Gastroesophageal sphincter (tissue), 4 donors: Measurements from ENCODE around the gene PRX. TPM values are rescaled to one million over a fixed set of nuclear protein-coding genes. Genes with fewer than 3 reads are reported as not detected.
"Not testable (repeated sequence)": the region's sequence is repeated elsewhere in the genome, so short reads cannot be mapped to it uniquely, and the experiment has no call there.

ENCODE experiments used
- ATAC-seq: fragments of 150-250 bp; one replicate; pipeline ENCODE4 v1.9.1; 2016; ENCODE audit warnings: mild to moderate bottlenecking, moderate library complexity
- H3K27ac ChIP-seq, 4 donors: fragments of 200-600 bp; sonication (generic) in 3 of 4; 1 replicate in 3 of 4; 2 replicates in 1 of 4; pipeline ENCODE4 v1.5.1; 2016 to 2019
- H3K27me3 ChIP-seq: fragments of 200-600 bp; sonication (generic); one replicate; pipeline ENCODE4 v1.5.1; 2019
- H3K36me3 ChIP-seq, 2 donors: fragments of 200-600 bp; sonication (generic); one replicate each; pipeline ENCODE4 v1.5.1; 2019; ENCODE audit warnings: control low read depth in 1 of 2
- H3K4me1 ChIP-seq, 3 donors: fragments of 200-600 bp; sonication (generic); 1 replicate in 2 of 3; 2 replicates in 1 of 3; pipeline ENCODE4 v1.5.1; 2016 to 2019; ENCODE audit warnings: control low read depth in 2 of 3
- H3K4me3 ChIP-seq, 2 donors: fragments of 200-600 bp; sonication (generic); one replicate each; pipeline ENCODE4 v1.5.1; 2019; ENCODE audit warnings: mild to moderate bottlenecking in 1 of 2, moderate library complexity in 1 of 2
- H3K9me3 ChIP-seq, 3 donors: fragments of 200-600 bp; sonication (generic); one replicate each; pipeline ENCODE4 v1.5.1; 2017 to 2019; ENCODE audit warnings: control low read depth in 2 of 3
- EP300 ChIP-seq: sonication (generic); formaldehyde crosslinking; IDR thresholded peaks from one replicate; pipeline ENCODE4 v1.6.1; 2017; ENCODE audit warnings: antibody characterized with exemption, mild to moderate bottlenecking
- POLR2A ChIP-seq, 2 donors: fragments of 450-650 bp; IDR thresholded peaks; one replicate each; pipeline ENCODE4 v1.6.1; 2017; ENCODE audit warnings: antibody characterized with exemption in 2 of 2, mild to moderate bottlenecking in 2 of 2, moderate library complexity in 1 of 2
- POLR2AphosphoS5 ChIP-seq: sonication (generic); formaldehyde crosslinking; IDR thresholded peaks from one replicate; pipeline ENCODE4 v1.6.1; 2017; ENCODE audit warnings: antibody characterized with exemption
- WGBS, 2 donors: methylation state at CpG; one replicate each; pipeline ENCODE4 v1.1.5; 2018; ENCODE audit warnings: low coverage in 1 of 2; 5-methylcytosine and 5-hydroxymethylcytosine counted together
- total RNA-seq, 4 donors: library from RNA; depleted of rRNA; stranded (reverse); fragments of >200 nt; gene quantifications; one replicate each; pipeline ENCODE4 v1.1.0, GENCODE V29; 2016
- TF ChIP-seq, protein P1 (sequence below), 4 experiments: fragments of 200-600 bp in 2 of 4; fragments of 450-650 bp in 2 of 4; sonication (generic) in 1 of 4; IDR thresholded peaks; one replicate each; pipeline ENCODE4 v1.5.1; 2017 to 2019; ENCODE audit warnings: antibody characterized with exemption in 4 of 4, mild to moderate bottlenecking in 2 of 4, moderate library complexity in 2 of 4

Gene PRX
- total RNA-seq, 4 donors from 2014 or later: 4.5 to 12.7 (median 6.7) TPM

DNA sequence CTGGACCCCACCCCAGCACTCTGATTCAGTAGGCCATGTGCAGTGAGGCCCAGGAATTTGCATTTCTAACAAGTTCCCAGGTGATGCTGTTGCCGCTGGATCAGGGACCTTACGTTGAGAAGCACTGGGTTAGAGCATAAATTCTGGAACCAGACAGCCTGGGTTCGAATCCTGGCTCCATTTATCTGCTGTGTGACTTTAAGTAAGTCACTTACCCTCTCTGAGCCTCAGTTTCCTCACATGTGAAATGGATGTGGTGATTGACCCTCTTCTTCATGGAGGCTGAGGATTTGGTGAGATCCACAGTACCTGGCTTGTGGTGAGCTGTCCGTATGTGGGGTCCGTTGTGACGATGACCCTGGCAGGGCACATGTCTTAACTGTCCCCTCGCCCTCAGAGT, 39.1 kb downstream of the PRX start:
- H3K9me3 ChIP-seq: no peaks in the 10 kb centered on the region
- no peaks in the 10 kb centered on the region for H3K4me1 ChIP-seq
- TF ChIP-seq EP300: no peak
- TF ChIP-seq, protein P1, sequence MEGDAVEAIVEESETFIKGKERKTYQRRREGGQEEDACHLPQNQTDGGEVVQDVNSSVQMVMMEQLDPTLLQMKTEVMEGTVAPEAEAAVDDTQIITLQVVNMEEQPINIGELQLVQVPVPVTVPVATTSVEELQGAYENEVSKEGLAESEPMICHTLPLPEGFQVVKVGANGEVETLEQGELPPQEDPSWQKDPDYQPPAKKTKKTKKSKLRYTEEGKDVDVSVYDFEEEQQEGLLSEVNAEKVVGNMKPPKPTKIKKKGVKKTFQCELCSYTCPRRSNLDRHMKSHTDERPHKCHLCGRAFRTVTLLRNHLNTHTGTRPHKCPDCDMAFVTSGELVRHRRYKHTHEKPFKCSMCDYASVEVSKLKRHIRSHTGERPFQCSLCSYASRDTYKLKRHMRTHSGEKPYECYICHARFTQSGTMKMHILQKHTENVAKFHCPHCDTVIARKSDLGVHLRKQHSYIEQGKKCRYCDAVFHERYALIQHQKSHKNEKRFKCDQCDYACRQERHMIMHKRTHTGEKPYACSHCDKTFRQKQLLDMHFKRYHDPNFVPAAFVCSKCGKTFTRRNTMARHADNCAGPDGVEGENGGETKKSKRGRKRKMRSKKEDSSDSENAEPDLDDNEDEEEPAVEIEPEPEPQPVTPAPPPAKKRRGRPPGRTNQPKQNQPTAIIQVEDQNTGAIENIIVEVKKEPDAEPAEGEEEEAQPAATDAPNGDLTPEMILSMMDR (IDR thresholded peaks at IDR 0.05): no peak
- TF ChIP-seq POLR2AphosphoS5: no peak
- TF ChIP-seq POLR2A (IDR thresholded peaks at IDR 0.05): no peak
- ATAC-seq: no peak
- peaks cover 0 to 98% of the 10 kb centered on the region in 2 donors for H3K36me3 ChIP-seq
- no peak overlapping the region for H3K27ac ChIP-seq
- H3K27me3 ChIP-seq: no peaks in the 10 kb centered on the region
- H3K4me3 ChIP-seq: no peak overlapping the region
- WGBS, 2 donors: 94% methylated on average over 2 of the region's 7 CpGs; no CpG with 5 or more reads in 1 of the 2 donors

DNA sequence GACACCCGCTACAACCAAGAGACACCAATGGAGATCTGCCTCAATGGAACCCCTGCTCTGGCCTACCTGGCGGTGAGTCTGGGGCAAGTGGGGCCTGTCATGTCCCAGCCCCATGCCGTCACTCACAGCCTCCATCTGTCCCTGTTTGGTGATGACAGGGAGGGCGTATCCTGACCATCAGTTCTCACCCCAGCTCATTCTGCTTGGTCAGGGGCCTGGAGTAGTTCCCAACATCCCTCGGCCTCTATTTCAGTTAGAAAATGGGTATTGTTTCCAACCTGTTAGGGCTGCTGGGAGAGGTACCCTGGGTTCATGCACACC, 41.4 kb downstream of the PRX start:
- no peak overlapping the region for H3K4me3 ChIP-seq
- no peak for ATAC-seq
- peaks cover 0 to 5% (median 0%) of the 10 kb centered on the region in 3 donors for H3K4me1 ChIP-seq
- no peak overlapping the region for H3K27ac ChIP-seq
- peaks cover 0 to 99% of the 10 kb centered on the region in 2 donors for H3K36me3 ChIP-seq
- no peaks in the 10 kb centered on the region for H3K27me3 ChIP-seq
- TF ChIP-seq, protein P1 (IDR thresholded peaks at IDR 0.05): no peak
- TF ChIP-seq POLR2A (IDR thresholded peaks at IDR 0.05): no peak
- TF ChIP-seq POLR2AphosphoS5: no peak
- TF ChIP-seq EP300: no peak
- no peaks in the 10 kb centered on the region for H3K9me3 ChIP-seq
- 91% methylated on average over 3 of the region's 5 CpGs; no CpG with 5 or more reads in 1 of the 2 donors for WGBS, 2 donors

DNA sequence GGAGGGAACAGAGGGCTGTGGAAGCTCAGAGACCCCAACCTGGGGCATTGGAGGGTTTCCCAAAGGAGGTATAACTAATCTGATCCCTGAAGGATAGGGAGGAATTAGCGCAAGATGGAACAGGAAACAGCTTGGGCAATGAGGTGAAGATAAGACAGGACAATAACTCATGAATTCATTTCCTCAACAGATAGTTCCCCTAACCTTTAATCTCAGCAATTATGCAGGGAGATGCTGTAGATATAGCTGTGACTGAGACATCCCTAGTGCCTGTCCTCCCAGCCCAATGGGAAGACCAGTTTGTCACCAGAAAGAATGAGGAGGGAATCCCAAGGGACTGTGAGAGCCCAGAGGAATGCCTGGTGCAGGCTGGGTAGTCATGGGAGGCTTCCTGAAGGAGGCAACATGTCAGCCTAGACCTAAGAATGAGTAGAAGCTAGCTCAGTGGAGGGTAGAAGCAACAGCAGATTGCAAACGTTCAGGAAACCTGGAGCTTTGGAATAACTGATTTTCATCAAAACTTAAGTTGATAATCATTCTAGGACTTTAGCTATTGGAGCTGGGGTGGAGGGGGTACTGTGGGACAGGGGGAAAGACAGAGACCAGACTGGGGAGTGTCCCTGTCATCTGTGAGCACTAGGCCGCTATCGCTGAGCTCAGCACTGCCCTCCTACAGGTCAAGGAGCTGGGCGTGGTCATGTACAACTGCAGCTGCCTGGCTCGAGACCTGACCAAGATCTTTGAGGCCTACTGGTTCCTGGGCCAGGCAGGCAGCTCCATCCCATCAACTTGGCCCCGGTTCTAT, 42.0 kb downstream of the PRX start:
- no peaks in the 10 kb centered on the region for H3K9me3 ChIP-seq
- 70 to 83% methylated on average over 2 to 3 of the region's 7 CpGs for WGBS, 2 donors
- no peaks in the 10 kb centered on the region for H3K27me3 ChIP-seq
- TF ChIP-seq, protein P1 (IDR thresholded peaks at IDR 0.05): no peak
- TF ChIP-seq EP300 (no peak), POLR2AphosphoS5 (no peak), POLR2A (IDR thresholded peaks at IDR 0.05) (no peak)
- no peak overlapping the region for H3K4me3 ChIP-seq
- H3K36me3 ChIP-seq: peaks cover 0 to 99% of the 10 kb centered on the region in 2 donors
- ATAC-seq: no peak
- peaks cover 0 to 11% (median 0%) of the 10 kb centered on the region in 3 donors for H3K4me1 ChIP-seq
- no peak overlapping the region for H3K27ac ChIP-seq

DNA sequence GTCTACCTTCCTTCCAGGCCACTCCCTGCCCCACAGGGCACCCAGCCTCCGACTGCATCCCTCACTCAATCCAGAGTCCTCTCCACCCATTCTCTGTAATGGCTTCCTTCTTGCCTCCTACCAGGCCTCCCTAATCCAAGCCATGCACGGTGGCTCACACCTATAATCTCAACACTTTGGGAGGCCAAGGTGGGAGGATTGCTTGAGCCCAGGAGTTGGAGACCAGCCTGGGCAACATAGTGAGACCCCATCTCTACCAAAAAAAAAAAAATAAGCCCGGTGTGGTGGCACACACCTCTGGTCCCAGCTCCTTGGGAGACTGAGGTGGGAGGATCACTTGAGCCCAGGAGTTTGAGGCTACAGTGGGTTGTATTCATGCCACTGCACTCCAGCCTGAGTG, 42.9 kb downstream of the PRX start:
- not testable (repeated sequence) for H3K27me3 ChIP-seq, H3K27ac ChIP-seq, ATAC-seq, H3K4me3 ChIP-seq, H3K9me3 ChIP-seq
- Histone ChIP-seq H3K36me3 (peaks cover 0 to 89% of the 10 kb centered on the region in 2 donors), H3K4me1 (peaks cover 0 to 20% (median 4%) of the 10 kb centered on the region in 3 donors)
- WGBS, 2 donors: no CpG with 5 or more reads among the region's 3 CpGs

DNA sequence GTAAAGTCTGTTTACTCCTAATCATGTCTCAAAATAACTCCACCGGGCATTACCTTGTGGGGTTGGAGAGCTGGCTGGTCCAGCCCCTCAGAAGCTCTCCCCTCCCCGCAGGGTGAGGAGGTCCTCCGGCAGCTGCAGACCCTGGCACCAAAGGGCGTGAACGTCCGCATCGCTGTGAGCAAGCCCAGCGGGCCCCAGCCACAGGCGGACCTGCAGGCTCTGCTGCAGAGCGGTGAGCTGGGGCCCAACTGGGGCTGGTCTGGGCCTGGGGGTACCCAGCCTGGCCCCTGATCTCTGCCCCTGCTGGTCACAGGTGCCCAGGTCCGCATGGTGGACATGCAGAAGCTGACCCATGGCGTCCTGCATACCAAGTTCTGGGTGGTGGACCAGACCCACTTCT, 43.4 kb downstream of the PRX start:
- Histone ChIP-seq H3K36me3 (peaks cover 0 to 85% of the 10 kb centered on the region in 2 donors), H3K4me3 (no peak overlapping the region), H3K9me3 (no peaks in the 10 kb centered on the region), H3K4me1 (peaks cover 0 to 25% (median 4%) of the 10 kb centered on the region in 3 donors), H3K27me3 (no peaks in the 10 kb centered on the region), H3K27ac (no peak overlapping the region)
- TF ChIP-seq POLR2A (IDR thresholded peaks at IDR 0.05): no peak
- no peak for TF ChIP-seq EP300
- TF ChIP-seq, protein P1 (IDR thresholded peaks at IDR 0.05): no peak
- no peak for TF ChIP-seq POLR2AphosphoS5
- no CpG with 5 or more reads among the region's 12 CpGs for WGBS, 2 donors
- ATAC-seq: no peak
